COLO668 (cell line): ENCODE data around the gene ZBTB45.
A peak's percentile ranks its signal among the peaks of the same experiment; 100 is the strongest.

Experiments
- DNase-seq: peaks from one replicate; lab custom pipeline; 2025; ENCODE audit not compliant: unreplicated experiment; lab: John Stamatoyannopoulos, UW

The ZBTB45 gene

DNA sequence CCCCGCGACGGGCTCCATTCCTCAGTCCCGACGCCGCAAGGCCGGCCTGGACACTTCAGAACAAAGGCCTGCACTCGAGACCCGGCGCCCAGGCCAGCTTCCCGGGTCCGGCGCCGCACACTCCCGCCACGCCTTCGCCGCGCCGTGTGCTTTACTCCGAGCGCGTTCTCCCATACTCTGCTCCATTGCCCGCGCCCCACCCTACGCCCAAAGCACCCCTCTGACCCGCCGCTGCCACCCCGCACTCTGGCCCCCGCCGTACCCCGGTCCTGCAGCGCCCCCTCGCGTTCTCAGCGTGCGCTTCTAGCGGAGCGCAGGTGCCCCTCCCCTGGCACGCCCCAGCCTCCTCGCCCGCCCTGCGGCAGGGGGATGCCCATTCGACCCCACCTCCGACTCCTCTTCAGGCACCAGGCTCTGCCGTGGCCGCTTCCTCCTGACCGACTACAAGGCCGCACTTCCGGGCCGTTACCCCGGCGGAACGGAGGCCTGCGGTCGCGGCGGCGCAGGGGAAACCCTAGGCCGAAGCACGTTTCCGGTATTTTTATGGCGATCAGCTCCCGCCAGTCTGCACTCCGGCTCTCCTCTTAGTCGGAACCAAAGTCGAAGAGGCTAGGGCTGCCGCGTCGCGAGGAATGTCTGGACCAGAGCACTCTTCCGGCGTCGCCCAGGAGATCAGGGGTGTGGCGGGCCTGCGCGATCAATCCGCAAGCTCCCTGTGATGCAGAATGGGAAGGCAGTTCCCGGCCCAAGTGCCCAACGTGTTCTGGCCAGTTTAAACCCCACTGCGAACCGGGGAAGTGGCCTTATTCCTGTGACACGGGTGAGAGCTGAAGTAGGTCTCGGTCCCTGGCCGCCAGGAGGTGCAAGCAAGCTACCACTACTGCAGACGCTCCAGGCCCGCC is at the start of gene ZBTB45:
TSS of gene ZBTB45 (minus strand) at position 456 of the 902 bp plus-strand sequence. CDS start 2,137 bp downstream, outside the sequence.
- DNase-seq: peak; percentile 94

DNA sequence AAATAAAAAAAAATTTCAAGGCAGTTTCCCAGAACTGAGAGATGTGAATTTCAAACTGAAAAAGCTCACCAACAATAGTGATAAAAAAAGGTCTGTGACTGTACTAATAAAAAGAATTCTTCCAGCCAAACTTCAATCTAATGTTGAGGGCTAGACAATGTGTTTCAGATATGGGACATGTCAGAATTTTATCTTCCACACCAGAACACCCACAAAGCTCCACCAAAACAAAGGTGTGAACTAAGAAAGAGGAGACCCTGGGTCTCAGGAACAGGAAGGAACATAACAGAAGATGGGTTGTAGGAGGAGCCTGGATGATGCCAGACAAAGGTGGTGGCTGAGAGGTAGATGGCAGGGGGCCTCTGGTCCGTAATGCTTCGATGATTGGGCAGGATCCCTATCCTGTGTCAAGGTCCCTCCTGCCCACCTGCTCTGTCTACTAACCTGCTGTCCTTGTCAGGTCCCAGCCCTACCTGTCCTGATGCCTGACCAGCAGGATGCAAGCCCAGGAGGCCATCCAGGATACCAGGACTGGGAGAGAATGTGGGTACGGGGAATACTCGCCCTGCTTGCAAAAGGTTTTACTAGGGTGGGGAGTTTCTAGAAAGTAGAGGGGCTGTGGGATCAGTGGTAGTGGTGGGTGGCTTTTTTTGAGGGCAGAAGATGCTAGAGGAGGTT is 49.0 kb upstream of the ZBTB45 start:
- no peak for DNase-seq

DNA sequence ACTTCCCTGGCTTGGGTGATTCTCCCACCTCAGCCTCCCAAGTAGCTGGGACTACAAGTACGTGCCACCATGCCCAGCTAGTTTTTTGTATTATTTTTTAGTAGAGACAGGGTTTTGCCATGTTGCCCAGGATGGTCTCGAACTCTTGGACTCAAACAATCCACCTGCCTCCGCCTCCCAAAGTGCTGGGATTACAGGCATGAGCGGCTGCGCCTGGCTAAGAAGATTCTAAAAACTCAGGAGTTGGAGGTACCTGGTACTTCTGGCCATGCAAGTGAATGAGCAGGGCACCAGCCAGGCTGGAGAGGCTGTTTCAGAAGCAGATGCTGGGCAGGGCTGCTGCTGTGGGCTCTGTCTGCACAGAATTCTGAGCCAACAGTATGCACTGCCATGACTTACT is 47.4 kb upstream of the ZBTB45 start:
- DNase-seq: no peak

DNA sequence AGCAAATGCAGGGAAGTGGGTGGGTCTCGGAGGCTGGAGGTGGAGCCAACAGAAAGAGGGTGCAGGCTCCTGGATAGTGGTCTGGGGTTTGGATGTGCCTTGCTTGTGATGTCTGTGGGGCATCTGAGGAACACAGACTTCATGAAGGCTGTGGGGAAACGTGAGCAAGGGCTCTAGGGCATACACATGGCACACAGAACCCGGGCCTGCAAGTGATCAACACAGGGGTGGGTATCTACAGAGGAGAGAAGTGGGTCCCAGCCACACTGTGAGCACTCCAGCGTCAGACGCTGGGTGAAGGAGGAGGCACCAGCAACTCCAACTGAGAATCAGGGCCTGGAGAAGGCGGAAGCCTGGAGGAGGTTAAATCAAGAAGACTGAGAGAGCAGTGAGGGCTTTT is 44.2 kb upstream of the ZBTB45 start:
- no peak for DNase-seq

DNA sequence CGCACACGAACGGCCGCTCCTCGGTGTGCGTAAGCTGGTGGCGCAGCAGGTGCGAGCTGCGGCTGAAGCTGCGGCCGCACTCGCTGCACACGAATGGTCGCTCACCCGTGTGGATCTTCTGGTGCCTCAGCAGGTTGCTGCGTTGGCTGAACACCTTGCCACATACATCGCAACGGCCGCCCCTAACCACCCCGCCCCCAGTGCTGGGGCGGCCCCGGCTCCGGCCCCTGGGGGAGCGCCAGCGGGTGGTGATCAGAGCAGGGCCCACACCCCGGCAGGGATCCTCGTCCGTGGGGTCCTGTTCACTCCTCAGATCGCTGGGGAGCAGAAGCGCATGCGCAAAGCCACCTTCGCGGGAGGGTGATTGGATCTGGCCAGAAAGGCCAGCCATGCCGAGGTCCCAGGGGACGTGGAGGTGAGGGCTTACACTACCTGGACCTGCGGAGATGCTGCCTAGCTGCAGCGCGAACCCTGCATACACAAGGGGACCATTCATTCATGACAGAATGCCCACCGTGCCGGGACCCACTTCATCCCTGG is 43.5 kb upstream of the ZBTB45 start:
- no peak for DNase-seq

DNA sequence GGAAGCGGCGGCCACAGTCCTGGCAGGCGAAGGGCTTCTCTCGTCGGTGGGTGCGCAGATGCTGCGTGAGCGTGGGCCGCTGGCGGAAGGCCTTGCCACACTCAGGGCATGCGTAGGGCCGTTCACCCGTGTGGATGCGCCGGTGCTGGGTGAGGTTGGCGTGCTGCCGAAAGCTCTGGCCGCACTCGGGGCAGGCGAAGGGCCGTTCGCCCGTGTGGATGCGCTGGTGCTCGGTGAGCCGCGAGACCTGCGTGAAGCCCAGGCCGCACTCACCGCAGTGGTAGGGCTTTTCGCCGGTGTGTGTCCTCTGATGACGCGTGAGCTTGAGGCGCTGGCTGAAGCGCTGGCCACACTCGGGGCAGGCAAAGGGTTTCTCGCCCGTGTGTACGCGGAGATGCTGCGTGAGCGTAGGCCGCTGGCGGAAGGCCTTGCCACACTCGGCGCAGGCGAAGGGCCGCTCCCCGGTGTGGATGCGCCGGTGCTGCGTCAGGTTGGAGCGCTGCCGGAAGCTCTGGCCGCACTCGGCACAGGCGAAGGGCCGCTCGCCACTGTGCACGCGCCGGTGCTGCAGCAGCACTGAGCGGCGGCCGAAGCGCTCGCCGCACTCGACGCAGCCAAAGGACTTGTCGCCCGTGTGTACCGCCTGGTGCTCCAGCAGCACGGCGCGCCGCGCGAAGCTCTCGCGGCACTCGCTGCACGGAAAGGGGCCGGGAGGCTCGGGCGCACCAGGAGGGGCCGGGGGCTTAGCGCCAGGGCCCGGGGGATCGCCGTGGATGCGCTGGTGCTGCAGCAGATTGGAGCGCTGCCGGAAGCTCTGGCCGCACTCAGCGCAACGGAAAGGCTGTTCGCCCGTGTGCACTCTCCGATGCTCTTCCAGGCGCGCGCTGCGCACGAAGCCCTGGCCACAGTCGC is 42.8 kb upstream of the ZBTB45 start:
- no peak for DNase-seq

DNA sequence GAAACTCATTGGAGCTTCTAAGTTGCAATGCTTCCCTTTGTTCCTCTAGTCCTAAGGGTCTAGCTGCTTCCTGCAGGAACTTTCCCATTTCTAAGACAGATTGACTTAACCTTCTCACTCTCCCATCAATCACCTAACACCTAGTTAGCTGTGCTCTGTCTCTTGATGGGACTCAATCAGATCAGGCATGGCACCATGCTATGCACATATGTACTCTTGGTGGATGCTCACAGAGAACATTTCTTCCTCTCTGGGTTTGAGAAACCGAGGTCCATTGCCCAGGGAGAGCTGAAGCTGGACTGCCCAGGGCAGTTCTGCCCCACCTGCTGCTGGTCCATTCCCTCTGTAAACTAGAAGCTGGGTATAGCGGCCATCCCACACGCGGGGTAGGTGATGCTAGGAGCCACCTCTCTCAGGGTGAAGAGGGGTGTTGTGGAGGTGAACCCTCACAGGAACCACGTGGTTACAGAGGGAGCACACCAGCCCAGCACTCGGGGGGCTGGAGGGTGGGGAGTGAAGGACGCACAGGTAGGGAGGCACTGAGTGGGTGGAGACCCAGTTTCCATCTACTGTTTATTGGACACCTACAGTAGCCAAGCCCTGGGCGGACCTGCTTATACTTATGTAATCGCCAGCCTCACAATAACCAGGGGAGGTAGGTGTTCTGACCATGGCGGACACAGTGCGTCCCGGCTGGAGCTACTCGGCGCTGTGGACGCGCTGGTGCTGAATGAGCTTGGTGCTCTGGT is 41.9 kb upstream of the ZBTB45 start:
- DNase-seq: no peak

DNA sequence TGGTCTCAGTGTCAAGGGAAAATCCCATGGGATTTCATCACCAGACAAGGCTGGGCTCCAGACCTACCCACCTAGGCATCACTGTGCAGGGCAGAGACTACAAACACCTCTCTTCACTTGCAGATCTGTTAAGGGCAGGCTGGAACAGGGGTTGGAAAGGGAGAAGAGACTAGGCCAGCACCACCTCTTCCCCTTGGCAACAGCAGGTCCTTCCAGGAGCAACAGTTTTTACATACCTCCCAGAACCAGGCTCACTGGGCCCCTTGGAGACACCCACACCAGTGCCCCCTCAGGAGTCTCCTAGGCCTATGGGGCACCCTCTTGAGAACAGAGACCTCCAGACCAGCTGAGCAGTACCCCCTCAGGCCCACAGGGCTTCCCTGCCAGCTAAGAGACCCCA is 41.3 kb upstream of the ZBTB45 start:
- DNase-seq: no peak

DNA sequence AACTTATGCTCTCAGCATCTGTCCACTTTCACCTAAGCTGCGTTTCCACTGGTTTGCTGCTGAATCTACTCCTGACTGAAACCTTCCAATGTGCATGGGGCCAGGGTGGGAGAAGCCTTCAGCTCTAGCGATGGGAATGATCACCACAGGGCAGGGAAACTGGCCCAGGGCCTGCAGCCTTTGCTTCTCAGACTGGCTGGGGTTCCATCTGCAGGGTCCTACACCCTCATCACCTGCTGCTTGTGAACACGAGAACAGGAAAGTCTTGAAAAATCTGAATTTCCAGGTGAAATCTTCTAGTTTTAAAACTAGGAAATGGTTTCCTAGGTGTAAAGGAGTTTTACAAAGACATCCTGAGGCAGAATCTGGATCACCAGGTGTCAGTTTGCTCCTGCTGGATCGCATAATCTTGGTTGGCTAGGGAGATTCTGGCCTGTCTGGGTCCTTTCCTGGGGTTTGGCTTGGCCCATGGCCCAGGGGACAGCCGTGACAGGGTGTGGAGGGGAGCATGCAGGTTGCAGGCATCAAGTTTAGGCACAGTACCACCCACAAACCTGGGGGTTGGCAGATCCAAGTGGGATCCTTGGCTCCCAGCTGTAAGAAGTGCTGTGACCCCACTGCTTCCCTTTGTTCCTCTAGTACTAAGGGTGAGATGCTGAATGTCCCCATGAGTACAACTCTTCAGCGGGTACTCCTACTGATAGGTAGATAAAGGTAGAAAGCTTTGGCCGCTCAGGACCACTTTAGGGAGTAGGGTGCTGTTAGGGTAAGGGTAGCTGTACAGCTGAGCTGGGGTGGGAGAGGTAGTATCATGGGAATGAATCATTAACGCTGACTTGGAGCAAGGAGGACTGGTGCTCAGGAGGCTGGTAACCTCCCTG is 40.6 kb upstream of the ZBTB45 start:
- no peak for DNase-seq

DNA sequence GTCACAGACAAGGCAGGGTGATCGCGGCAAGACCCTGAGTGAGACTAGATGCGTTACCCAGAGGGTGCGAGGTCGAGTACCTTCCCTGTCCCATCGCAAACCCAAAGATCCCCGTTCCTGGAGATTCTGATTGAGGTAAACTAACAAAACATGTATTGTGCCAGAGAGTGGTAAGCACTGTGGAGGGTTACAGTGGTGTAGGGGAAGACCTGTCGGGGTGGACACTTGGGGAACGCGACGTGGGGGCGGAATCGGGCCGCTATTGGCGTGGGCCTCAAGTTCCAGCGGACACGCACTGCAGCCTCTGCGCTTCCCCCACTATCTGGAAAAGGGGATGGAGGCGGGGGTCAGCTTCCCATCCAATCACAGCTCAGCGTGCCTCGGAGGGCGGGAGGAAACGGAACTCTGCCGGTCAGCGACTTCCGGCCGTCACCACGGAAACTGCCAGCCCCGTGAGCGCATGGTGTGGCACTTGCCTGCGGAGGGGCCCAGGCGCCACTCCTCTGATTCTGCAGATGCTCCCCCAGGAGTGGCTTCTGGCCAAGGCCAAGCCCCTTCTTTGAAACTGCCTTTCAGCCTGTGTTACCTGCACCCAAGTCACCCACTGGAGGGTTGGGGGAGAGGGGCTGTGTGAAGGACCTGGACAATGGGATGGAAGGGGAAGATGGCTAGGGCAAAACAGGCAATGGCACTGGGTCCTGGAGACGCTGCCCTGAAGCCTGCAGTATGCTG is 39.8 kb upstream of the ZBTB45 start:
- no peak for DNase-seq

DNA sequence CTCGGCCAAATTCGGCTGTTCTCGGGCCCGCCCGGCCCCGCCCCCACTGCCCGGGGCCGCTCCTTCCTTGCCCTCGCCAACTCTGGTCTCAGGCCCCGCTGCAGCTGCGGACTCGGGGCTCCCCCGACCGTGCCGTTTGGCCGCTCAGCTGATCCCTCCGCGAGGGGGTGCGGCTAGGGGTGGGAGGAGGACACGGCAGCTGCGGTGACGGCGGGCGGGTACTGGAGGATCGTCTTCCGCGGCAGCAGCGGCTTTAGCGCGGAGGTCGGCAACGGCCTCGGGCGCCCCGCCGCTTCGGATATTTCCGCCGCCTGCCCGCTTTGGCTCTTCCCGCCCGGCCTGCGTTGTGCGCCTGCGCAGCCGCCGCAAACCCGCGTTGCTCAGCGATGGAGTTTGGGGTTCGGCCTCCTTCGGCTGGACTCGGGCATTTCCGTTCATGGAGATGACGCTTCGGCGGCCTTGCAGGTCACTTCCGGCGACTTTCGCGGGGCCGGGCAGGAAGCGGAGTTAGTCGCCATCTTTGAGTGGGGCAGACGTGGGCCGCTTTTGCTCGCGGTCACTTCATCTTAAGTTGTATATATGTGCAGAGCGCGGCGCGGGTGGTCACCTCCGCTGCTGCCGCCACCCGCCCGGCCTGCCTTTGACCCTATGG is 39.1 kb upstream of the ZBTB45 start:
- no peak for DNase-seq

DNA sequence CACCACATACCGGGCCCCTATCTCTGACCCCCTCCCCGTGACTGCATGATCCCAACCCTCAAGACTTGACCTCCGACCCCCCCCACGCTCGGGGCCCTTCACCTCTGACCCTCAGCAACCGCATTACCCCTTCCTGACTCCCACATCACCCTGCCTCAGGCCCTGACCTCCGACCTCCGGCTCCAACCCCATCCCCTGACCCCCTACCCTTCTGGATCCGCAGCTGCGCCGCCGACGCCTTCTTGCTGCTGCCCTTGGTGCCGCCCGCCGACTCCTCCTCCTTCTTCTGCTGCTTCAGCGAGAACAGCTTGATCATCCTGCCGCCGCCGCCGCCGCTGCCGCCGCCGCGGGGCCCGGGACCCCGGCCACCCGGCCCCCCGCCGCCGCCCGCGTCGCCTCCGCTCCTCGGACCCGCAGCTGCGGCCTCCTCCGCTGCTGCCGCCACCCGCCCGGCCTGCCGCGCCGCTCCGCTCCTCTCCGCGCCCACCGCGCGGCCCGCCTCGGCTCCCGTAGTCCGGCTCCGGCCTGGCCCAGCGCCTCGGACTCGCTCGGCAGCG is 38.5 kb upstream of the ZBTB45 start, which contains the start of gene UBE2M:
TSS of gene UBE2M (minus strand) at position 546 of the 557 bp plus-strand sequence. CDS start at position 316, 230 bp downstream.
- no peak for DNase-seq

DNA sequence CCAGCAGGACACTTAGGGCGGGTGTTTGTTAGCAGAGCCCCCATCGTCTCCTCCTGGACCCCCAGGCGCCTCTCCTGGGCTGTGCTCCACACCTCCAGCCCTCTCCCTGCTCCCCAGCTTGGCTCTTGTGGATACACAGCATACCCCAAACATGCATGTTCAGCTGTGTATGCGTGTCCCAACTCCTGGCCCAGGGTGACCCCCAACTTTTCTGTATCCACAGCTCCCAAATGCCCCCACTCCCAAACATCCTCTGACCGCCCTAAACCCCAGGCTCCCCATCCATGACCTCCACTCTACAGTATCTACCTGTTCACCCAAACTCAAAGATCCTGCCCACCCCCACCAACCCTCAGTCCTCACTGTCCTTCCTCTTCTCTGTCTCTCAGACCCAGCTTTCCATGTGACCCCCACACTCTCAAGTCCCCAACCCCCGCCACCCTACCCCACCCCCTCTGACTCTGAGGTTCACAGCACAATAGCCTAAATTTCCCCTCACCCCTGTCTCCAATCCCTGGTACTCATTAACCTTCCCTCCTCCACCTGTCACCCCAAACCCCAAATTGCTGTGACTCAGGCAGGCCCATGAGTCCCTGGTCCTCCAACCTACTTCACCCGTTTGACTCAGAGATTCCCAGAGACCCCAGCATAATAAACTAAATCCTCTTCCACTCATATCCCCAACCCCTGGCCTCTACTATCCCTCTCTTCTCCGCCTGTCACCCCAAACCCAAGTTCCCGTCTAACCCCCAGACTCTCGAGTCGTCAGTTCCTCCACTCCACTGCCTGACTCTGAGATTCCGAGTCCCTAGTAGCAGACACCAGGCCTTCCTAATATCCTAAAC is 37.8 kb upstream of the ZBTB45 start:
- no peak for DNase-seq

DNA sequence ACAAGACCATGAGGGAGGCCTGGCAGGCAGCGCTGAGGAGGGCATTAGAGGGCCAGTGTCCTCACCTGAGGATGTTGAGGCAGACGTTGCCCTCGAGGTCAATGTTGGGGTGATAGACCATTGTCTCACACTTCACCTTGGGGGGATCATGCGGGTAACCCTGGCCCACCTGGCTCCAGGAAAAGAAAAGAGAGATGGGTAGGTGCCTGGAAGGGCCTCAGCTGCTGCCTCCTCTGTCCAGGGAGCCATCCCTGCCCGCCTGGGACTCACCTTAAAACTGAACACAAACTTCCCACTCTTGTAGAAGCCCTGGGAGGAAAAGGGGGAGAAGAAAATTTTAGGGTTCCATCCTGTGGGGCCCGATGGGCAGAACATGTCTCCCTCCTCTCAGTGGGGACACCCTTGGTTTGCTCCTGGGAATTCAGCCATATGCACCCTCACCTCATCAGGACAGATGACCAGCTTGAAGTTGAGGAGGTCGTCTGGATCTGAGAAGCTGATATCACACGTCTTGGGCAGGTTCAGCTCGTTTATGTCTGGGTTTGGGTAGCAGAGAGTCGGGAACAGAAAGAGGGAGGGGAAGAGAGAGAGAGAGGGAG is 37.1 kb upstream of the ZBTB45 start:
- no peak for DNase-seq

DNA sequence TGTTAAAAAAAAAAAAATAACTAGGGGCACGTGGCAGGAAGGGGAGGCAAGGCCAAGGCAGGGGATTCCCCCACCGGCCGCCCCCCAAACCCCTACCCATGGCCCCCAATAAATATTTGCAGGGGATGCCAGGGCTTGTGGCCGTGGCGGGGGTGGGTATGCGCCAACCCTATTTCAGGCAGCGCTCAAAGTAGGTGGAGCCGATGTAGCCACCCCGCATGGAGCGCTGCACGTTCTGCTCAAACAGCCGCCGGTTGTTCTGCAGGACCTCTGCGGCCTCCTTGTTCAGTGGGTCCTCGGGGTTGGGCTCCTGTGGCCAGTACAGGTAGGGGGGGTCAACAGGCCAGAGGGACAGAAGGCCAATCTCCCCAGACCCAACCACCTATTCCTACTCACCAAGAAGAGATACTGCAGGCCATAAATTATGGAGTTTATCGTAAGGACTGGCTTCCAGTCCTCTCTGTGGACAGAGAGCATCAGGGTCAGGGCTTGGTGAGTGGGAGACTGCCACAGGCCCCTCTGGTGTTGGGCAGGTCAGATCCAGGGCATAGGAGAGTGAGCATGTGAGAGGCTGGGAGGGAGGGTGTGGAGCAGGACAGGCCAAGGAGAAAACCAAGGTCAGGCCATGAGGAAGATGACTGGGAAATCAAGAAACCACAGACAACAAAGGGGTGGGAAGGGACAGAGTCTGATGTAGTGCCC is 36.5 kb upstream of the ZBTB45 start:
- no peak for DNase-seq

DNA sequence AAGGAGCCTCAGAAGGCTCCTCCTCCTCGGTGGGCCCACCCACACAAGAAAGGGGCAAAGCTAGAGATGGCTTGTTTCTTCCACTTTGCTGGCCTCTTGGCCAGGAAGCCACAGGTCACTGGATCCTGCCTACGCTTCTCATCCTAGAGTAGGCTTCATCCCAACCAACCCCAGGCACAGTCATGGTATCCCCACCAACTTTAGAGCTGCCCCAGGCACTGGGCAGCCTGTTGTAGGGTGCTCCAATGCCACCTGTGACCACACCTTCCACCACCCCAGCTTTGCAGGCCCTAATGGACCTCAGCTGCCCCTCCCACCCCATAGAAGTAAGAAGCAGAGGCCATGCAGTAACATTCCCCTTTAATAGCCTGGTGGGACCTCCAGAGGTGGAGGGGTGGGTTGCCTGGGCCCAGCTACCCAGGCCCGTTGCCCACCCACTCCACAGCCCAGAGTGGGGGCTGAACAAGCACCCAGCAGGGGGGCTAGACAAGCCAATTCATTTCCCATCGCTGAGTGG is 35.8 kb upstream of the ZBTB45 start:
- DNase-seq: no peak
